Breast epithelium (tissue), 3 donors: ENCODE data around the gene RPP14.

ENCODE experiments used
- CTCF ChIP-seq, 3 donors: fragments of 450-650 bp; IDR thresholded peaks; one replicate each; pipeline ENCODE4 v1.5.1; 2016 to 2017; ENCODE audit warnings: antibody characterized with exemption in 3 of 3, mild to moderate bottlenecking in 3 of 3, moderate library complexity in 3 of 3
- POLR2A ChIP-seq: fragments of 450-650 bp; IDR thresholded peaks from one replicate; pipeline ENCODE4 v1.6.1; 2016; ENCODE audit warnings: antibody characterized with exemption, mild to moderate bottlenecking, moderate library complexity
- POLR2AphosphoS5 ChIP-seq, 3 donors: sonication (generic); formaldehyde crosslinking; IDR thresholded peaks; one replicate each; pipeline ENCODE4 v1.6.1; 2017; ENCODE audit warnings: antibody characterized with exemption in 3 of 3

- no peak for TF ChIP-seq POLR2A
- no peak for TF ChIP-seq CTCF (IDR thresholded peaks at IDR 0.05)
- TF ChIP-seq POLR2AphosphoS5 (IDR thresholded peaks at IDR 0.05) = no peak
These were observed 2.7 kb downstream of the RPP14 start for GRCh38 chr3:58308728-58309127.
